ENCODE data around the gene SLC27A4. TPM values are rescaled to one million over a fixed set of nuclear protein-coding genes. Genes with fewer than 3 reads are reported as not detected.

Gene SLC27A4
- 10 to 100 TPM; 51.3 to 59.0 (median 56.0) TPM for total RNA-seq

DNA sequence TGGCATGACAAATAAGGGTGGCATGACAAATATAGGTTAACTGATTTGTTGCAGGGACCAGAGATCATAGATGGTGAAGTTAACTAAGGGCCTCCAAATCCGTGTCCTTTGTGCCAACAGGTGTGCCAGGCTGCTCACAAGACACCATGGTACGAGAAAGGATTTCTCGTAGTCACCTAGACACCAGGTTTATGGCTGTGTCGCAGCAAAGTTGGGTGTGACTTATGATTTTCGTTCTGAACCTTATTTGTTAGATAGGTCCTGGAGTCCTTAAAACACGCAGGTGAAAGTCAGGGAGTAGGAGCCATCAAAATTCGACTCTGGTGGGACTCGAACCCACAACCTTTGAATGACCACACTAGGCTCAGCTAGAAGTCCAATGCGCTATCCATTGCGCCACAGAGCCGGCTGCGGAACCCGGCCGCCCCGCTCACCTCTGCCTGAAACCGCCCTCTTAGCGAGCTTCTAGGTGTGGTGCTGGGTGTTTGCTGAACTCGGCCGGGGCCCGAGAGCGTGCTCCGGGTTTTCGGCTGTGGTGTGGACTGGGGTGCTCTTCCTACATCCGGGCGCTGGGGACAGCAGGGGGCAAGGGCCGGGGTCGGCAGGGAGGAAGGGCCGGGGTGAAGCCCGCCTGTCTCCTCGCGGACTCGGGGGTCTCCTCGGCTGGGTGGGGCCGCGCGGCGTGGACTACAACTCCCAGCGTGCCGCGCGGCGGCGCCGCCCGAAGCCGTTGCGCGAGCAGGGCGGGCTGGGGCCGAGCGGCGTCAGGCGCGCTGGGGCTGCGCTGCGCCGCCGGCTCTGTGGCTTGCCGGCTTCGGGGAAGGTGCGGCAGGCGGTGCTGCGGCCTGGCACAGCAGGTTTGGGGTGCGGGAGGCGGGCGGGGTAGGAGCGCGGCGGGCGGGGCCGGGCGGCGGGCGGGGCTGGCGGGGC, at the start of gene SLC27A4:
SLC27A4 (plus strand) TSS at position 767 of the 930 bp plus-strand sequence. CDS start 2,606 bp downstream, outside the sequence.
- H3K9me3 Mint-ChIP-seq: no peaks in the 10 kb centered on the region
- peaks cover 3% of the 10 kb centered on the region for H3K36me3 Mint-ChIP-seq (ENCODE audit: insufficient read depth)
- DNase-seq (peak; percentile 71), ATAC-seq (peak; percentile 96 to 97)
- H3K4me3 Mint-ChIP-seq: peak within 1 kb of the TSS; percentile 92
- H3K4me1 Mint-ChIP-seq (ENCODE audit: low read depth): peaks cover 8% of the 10 kb centered on the region
- H3K27me3 Mint-ChIP-seq (ENCODE audit: low read depth): no peaks in the 10 kb centered on the region

DNA sequence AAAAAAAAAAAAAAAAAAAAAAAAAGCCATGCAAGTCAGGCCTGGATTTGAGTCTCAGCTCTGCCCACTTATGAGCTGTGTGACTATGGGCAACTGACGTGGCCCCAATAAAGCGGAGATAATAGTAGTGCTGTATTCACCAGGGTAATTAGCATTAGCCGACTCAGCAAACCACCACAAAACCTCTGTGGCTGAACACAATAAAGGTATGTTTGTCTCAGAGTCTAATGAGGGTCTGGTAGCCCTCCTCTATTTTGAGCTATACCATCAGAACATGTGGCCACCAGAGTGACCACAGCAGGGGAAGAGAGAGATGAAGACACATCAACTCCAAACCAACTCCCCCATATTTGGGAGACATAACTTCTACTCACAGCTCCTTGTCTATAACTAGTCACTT, 48.3 kb upstream of the SLC27A4 start:
- H3K9me3 Mint-ChIP-seq: no peaks in the 10 kb centered on the region
- no peaks in the 10 kb centered on the region for H3K4me1 Mint-ChIP-seq (ENCODE audit: low read depth)
- no peak overlapping the region for H3K4me3 Mint-ChIP-seq
- DNase-seq: no peak
- no peaks in the 10 kb centered on the region for H3K27me3 Mint-ChIP-seq (ENCODE audit: low read depth)
- H3K36me3 Mint-ChIP-seq (ENCODE audit: insufficient read depth): peaks cover 7% of the 10 kb centered on the region
- no peak for ATAC-seq

DNA sequence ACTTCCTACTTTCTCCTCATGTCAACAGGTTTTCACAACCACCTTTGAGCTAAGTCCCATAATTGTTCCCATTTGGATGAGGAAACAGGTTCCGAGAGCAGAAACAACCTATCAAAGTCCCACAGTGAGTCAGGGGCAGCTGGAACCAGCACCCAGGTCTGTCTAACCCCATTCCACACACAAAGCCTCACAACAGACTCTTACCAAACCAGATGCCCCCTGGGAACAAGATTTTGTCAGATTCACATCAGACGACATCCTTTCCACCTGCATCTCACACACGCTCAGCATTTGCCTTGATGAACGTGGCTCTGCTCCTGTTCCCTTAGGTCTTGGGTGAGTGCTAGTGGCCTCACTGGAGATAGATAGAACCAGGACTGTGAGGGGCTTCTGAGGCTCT, 47.2 kb upstream of the SLC27A4 start:
- Mint-ChIP-seq H3K4me1 (ENCODE audit: low read depth) (no peaks in the 10 kb centered on the region), H3K4me3 (no peak overlapping the region), H3K36me3 (ENCODE audit: insufficient read depth) (peaks cover 7% of the 10 kb centered on the region), H3K9me3 (no peaks in the 10 kb centered on the region), H3K27me3 (ENCODE audit: low read depth) (no peaks in the 10 kb centered on the region)
- ATAC-seq (no peak), DNase-seq (no peak)

DNA sequence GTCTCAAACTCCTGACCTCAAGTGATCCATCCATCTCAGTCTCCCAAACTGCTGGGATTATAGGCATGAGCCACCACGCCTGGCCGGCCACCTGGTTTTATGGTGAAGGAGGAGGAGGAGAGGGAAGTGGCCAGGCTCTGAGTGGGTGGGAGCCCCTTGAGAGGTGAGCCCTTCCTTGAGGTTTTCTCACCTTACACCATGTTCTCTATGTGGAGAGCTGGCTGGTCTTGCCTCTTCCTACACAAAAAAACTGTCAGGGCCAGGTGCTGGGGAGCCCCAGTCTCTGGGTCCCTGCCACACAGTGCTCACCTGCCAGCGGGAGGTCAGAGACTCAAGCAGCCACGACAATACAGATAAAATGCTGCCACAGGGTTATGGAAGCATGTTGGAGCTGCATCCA, 46.2 kb upstream of the SLC27A4 start:
- Mint-ChIP-seq H3K4me3 (no peak overlapping the region), H3K36me3 (ENCODE audit: insufficient read depth) (no peaks in the 10 kb centered on the region), H3K9me3 (no peaks in the 10 kb centered on the region), H3K4me1 (ENCODE audit: low read depth) (no peaks in the 10 kb centered on the region), H3K27me3 (ENCODE audit: low read depth) (no peaks in the 10 kb centered on the region)
- DNase-seq (no peak), ATAC-seq (no peak)

DNA sequence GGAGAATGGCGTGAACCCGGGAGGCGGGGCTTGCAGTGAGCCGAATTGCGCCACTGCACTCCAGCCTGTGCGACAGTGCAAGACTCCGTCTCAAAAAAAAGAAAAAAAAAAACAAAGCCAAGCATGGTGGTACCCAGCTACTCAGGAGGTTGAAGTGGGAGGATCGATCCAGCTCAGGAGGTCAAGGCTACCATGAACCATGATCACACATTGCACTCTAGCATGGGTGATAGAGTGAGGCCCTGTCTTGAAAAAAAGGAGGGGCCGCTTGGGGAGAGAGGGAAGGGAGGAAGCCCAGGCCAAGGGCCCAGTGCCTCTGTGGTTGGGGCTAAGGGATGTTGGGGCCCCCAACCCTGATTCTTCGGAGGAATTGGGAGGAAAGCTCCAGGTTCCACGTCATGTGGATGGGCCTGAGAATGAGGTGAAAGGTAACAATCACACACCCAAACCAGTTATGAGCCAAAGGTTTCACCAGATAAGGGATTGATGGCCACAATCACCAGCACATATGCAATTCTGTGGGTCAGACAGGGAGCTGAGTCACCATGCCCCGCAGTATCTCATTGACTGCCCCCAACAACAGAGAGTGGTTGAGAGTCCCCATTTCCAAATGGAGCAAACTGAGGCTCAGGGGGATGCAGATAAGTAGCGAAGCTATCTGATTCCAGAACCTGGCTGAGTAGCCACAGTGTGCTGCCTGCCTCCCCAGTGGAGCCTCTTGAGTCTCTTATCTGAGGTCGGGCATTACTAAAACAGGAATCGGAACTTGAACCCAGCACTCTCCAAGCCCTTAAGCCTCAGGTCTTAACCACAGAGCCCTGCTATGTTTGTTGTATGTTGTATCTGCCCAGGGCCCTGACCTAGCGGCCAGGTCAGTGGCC, 43.7 kb upstream of the SLC27A4 start:
- Mint-ChIP-seq H3K36me3 (ENCODE audit: insufficient read depth) (no peaks in the 10 kb centered on the region), H3K9me3 (no peaks in the 10 kb centered on the region), H3K27me3 (ENCODE audit: low read depth) (no peaks in the 10 kb centered on the region), H3K4me1 (ENCODE audit: low read depth) (no peaks in the 10 kb centered on the region), H3K4me3 (no peak overlapping the region)
- ATAC-seq (no peak), DNase-seq (no peak)

DNA sequence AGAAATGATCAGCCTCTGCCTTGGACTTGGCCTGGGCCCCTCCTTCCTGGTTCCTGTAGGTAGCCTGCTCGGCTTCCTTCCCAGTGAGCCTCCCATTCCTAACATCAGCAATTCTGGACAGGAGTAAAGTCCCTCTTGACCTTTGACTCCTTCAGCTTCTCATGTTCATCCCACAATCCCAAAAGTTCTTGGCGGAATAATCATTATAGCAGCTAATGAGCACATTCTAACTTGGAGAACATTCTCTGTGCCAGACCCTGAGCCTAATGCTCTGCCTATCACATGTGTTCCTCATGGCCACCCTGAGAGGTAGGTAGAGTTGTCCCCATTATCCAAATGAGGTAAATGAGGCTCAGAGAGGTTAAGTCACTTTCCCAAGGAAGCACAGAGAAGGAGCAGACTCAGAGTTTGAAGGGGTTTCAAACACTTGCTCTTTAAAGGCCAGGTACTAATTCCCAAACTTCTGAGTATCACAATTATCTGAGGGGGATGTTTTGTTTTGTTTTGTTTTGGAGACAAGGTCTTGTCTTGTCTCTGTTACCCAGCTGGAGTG, 43.0 kb upstream of the SLC27A4 start:
- H3K9me3 Mint-ChIP-seq: no peaks in the 10 kb centered on the region
- no peak for DNase-seq

DNA sequence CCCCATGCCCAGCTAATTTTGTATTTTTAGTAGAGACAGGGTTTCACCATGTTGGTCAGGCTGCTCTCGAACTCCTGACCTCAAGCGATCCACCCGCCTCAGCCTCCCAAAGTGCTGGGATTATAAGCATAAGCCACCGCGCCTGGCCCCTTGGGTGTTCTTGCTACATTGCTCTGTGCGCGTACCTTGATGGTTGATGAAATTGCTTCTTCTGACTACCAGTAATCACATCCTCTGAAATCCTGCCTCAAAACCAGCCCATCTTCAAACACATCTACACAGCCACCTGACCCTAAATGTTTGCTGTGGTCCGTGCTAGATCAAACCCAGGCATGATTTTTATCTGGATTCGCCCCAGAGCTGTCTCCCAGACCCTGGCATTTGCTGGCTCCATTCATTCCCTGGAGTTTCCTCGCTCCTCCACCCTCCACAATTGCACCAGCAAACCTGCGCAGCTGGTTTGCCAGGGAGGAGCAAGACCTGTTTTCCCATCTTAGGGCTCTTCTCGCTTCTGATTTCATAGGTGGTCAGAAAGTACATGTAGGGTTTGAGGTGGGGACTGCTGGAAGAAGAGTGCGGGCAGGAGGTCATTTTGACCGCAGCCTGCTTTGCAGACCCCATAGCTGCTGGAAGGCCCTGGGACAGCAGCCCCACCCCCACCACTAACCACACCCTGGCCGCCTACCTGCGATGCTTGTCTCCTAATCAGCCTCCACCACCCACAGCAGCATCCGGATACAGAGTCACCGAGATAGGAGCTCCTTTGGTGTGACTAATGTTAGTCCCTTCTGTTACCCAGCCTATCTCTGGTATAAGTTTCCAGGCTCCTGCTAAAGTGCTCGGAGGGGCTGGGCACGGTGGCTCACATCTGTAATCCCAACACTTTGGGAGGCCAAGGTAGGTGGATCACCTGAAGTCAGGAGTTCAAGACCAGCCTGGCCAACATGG, 41.5 kb upstream of the SLC27A4 start:
- H3K36me3 Mint-ChIP-seq (ENCODE audit: insufficient read depth): no peaks in the 10 kb centered on the region
- no peaks in the 10 kb centered on the region for H3K4me1 Mint-ChIP-seq (ENCODE audit: low read depth)
- H3K9me3 Mint-ChIP-seq: no peaks in the 10 kb centered on the region
- H3K27me3 Mint-ChIP-seq (ENCODE audit: low read depth): no peaks in the 10 kb centered on the region
- no peak overlapping the region for H3K4me3 Mint-ChIP-seq
- DNase-seq (no peak), ATAC-seq (no peak)

More for the DNA sequence above, 43.0 kb upstream of the SLC27A4 start:
- H3K36me3 Mint-ChIP-seq (ENCODE audit: insufficient read depth): no peaks in the 10 kb centered on the region
- H3K4me1 Mint-ChIP-seq (ENCODE audit: low read depth): no peaks in the 10 kb centered on the region
- H3K27me3 Mint-ChIP-seq (ENCODE audit: low read depth): no peaks in the 10 kb centered on the region
- no peak overlapping the region for H3K4me3 Mint-ChIP-seq
- ATAC-seq: no peak

DNA sequence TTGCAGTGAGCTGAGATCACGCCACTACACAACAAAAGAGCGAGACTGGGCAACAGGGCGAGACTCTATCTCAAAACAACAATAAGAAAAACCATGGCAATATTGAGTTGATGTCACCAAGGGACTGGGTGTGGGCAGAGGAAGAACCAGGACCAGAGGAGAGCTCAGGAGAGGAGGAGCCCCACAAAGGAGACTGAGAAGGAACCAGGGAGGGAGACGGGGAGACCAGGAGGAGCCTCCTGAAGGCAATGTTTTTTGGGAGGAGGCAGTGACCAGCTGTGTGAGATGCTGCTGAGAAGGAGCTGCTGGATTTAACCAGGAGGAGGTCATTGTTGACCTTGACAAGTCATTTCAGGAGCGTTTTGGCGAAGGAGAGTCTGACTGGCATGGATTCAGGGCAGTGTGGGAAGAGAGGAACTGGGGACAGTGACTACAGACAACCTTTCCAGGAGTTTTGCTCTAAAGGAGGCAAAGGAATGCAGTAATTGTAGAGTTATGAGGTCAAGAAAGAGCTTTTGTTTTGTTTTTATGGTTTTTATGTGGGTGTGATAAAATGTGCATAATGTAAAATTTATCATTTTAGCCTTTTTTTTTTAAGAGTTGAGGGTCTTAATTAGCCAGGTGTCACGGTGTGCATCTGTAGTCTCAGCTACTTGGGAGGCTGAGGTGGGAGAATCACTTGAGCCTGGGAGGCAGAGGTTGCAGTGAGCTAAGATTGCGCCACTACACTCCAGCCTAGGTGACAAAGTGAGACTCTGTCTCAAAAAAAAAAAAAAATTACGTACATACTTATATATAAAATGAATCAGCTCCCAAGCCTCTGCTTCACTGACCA, 36.0 kb upstream of the SLC27A4 start:
- DNase-seq (no peak), ATAC-seq (no peak)
- no peaks in the 10 kb centered on the region for H3K27me3 Mint-ChIP-seq (ENCODE audit: low read depth)
- H3K36me3 Mint-ChIP-seq (ENCODE audit: insufficient read depth): peaks cover 7% of the 10 kb centered on the region
- no peak overlapping the region for H3K4me3 Mint-ChIP-seq
- no peaks in the 10 kb centered on the region for H3K9me3 Mint-ChIP-seq
- peaks cover 2% of the 10 kb centered on the region for H3K4me1 Mint-ChIP-seq (ENCODE audit: low read depth)

DNA sequence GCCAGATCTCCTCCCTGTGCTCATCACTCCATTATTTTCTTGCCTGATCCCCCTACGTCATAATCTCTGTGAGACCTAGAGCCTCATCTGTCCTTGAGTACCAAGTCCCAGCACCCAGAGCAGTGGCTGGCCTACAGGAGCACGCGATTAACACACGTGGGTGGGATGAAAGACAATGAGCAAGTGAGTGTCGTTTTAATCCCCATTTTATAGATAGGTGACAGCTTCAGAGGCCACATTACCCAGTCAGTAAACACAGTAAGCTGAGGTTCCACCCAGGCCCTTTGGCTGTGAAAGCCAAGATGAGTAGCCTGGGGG, 35.4 kb upstream of the SLC27A4 start:
- no peak overlapping the region for H3K4me3 Mint-ChIP-seq
- DNase-seq: no peak
- H3K36me3 Mint-ChIP-seq (ENCODE audit: insufficient read depth): peaks cover 7% of the 10 kb centered on the region
- ATAC-seq: no peak
- no peaks in the 10 kb centered on the region for H3K9me3 Mint-ChIP-seq
- H3K4me1 Mint-ChIP-seq (ENCODE audit: low read depth): peaks cover 2% of the 10 kb centered on the region
- H3K27me3 Mint-ChIP-seq (ENCODE audit: low read depth): no peaks in the 10 kb centered on the region

DNA sequence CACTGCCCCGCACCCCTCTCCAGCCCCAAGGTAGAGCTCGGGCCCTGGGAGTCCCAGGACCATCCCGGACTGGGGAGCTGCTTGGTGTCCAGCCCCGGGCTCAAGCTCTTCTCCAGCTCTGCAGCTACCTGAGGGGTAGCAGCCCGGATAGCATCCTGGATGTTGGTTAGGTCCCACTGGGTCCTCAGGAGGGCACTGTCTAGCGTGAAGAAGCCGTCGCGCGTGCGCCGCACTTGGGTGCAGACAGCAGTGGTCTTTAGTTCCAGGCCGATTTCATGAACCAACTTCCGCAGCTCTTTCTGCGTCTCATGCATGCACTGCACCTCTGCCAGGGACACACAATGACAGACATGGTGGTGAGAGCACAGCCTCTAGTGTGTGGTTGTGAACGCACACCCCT, 30.8 kb upstream of the SLC27A4 start:
- no peaks in the 10 kb centered on the region for H3K27me3 Mint-ChIP-seq (ENCODE audit: low read depth)
- H3K4me1 Mint-ChIP-seq (ENCODE audit: low read depth): no peaks in the 10 kb centered on the region
- H3K9me3 Mint-ChIP-seq: no peaks in the 10 kb centered on the region
- H3K4me3 Mint-ChIP-seq: no peak overlapping the region
- DNase-seq (no peak), ATAC-seq (no peak)
- H3K36me3 Mint-ChIP-seq (ENCODE audit: insufficient read depth): peaks cover 8% of the 10 kb centered on the region

DNA sequence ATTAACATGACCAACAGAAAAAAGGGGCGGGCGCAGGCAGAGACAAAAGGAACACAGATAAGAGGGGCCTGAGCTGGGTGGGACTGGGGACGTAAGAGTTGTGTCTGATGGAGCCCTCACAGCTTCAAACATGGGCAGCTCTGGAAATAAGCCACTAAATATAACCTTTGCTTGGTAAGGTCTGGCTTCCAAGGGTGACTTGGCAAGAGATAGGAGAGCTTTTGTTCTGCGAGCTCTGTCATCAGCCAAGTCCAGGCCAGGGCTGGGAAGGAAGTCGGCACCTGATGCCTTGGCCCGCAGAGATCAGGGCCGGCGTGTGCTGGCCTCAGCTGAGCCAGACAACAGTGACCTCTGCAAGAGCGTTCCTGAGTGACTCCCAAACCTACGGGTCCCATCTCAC, 29.9 kb upstream of the SLC27A4 start:
- peaks cover 8% of the 10 kb centered on the region for H3K36me3 Mint-ChIP-seq (ENCODE audit: insufficient read depth)
- no peak for DNase-seq
- H3K9me3 Mint-ChIP-seq: no peaks in the 10 kb centered on the region
- no peak for ATAC-seq
- no peaks in the 10 kb centered on the region for H3K27me3 Mint-ChIP-seq (ENCODE audit: low read depth)
- no peak overlapping the region for H3K4me3 Mint-ChIP-seq
- no peaks in the 10 kb centered on the region for H3K4me1 Mint-ChIP-seq (ENCODE audit: low read depth)

DNA sequence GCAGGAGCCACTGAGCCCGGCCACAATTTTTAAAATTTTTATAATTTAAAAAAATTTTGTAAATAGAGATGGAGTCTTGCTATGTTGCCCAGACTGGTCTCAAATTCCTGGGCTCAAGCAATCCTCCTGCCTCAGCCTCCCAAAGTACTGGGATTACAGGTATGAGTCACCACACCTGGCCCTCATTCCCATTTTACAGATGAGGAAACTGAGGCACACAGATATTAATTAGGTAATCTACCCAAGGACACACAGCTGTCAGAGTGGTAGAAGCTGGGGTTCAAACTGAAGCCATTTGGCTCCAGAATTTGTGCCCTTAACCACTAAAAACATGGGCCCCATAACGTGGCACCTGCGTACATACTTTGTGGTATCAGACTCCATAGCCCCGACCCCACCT, 25.6 kb upstream of the SLC27A4 start:
- DNase-seq (no peak), ATAC-seq (no peak)
- peaks cover 15% of the 10 kb centered on the region for H3K36me3 Mint-ChIP-seq (ENCODE audit: insufficient read depth)
- no peak overlapping the region for H3K4me3 Mint-ChIP-seq
- no peaks in the 10 kb centered on the region for H3K27me3 Mint-ChIP-seq (ENCODE audit: low read depth)
- H3K4me1 Mint-ChIP-seq (ENCODE audit: low read depth): no peaks in the 10 kb centered on the region
- no peaks in the 10 kb centered on the region for H3K9me3 Mint-ChIP-seq

DNA sequence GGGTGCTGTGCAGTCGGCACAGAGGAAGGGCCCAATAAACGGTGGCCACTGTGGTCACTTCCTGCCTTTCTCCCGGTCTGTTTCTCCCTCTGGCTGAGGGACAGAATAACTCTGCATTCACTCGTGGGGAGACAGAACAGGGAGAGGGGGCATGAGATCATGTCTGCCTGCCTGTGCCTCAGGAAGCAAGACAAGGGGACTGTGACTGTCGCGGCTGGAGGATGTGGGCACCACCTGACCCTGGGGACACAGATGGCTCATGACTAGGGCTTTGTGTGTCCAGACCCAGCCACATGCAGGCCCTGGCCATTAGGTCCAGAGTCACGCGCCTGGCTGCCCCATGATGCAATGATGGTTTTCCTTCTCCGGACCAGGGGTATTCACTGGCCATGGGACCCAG, 23.9 kb upstream of the SLC27A4 start:
- Mint-ChIP-seq H3K9me3 (no peaks in the 10 kb centered on the region), H3K4me3 (no peak overlapping the region), H3K4me1 (ENCODE audit: low read depth) (peaks cover under 1% of the 10 kb centered on the region), H3K36me3 (ENCODE audit: insufficient read depth) (peaks cover 12% of the 10 kb centered on the region), H3K27me3 (ENCODE audit: low read depth) (no peaks in the 10 kb centered on the region)
- DNase-seq (no peak), ATAC-seq (no peak)

Measured in activated T-cell treated with anti-CD3 and anti-CD28 coated beads, Interleukin-2, amount 50 U/mL, for 4 hours (primary cell).